CD4-positive, alpha-beta T cell treated with Interleukin-1 beta for 1 hour (primary cell): Measurements from ENCODE around the gene ERFE.

ENCODE experiments used
- DNase-seq, 2 donors: peaks; one replicate each; pipeline ENCODE4 v3.0.0-alpha.2; 2020 to 2022

The ERFE gene

GRCh38 chr2:238139196-238140039 is 19.4 kb upstream of the ERFE start:
- peak; percentile 11 to 22 for DNase-seq

GRCh38 chr2:238140040-238140439 is 18.7 kb upstream of the ERFE start:
- DNase-seq, result no peak

- DNase-seq, result no peak
Measured at GRCh38 chr2:238140721-238141540, 17.8 kb upstream of the ERFE start.

GRCh38 chr2:238141541-238142318 is 17.0 kb upstream of the ERFE start:
- peak in 1 of 2 donors; percentile 35 for DNase-seq

GRCh38 chr2:238142382-238143205 is 16.2 kb upstream of the ERFE start:
- no peak for DNase-seq

- peak in 1 of 2 donors; percentile 15 for DNase-seq
Measured at GRCh38 chr2:238143239-238143951, 15.4 kb upstream of the ERFE start.

- DNase-seq, result no peak
Measured at GRCh38 chr2:238144262-238144661, 14.5 kb upstream of the ERFE start.

GRCh38 chr2:238145046-238145445 is 13.7 kb upstream of the ERFE start:
- no peak for DNase-seq

- no peak for DNase-seq
Measured at GRCh38 chr2:238145851-238146250, 12.9 kb upstream of the ERFE start.

GRCh38 chr2:238146884-238147544 is 11.8 kb upstream of the ERFE start:
- DNase-seq, result no peak

GRCh38 chr2:238148981-238149380 is 9.8 kb upstream of the ERFE start:
- DNase-seq, result no peak

- no peak for DNase-seq
Measured at GRCh38 chr2:238149841-238150572, 8.8 kb upstream of the ERFE start.

- no peak for DNase-seq
Measured at GRCh38 chr2:238150686-238151085, 8.1 kb upstream of the ERFE start.

GRCh38 chr2:238151205-238151604 is 7.6 kb upstream of the ERFE start:
- no peak for DNase-seq

GRCh38 chr2:238151628-238152235 is 7.0 kb upstream of the ERFE start:
- no peak for DNase-seq

GRCh38 chr2:238152771-238153688 is 5.7 kb upstream of the ERFE start:
- no peak for DNase-seq

GRCh38 chr2:238154570-238154969 is 4.2 kb upstream of the ERFE start:
- DNase-seq, result no peak

GRCh38 chr2:238155051-238155760 is 3.6 kb upstream of the ERFE start:
- DNase-seq, result no peak
